ENCODE results near the gene ITPR3. TPM values are rescaled to one million over a fixed set of nuclear protein-coding genes. Genes with fewer than 3 reads are reported as not detected.
A peak's percentile ranks its signal among the peaks of the same experiment; 100 is the strongest.

The ITPR3 gene
- total RNA-seq, 1 donor = 91.2 TPM

DNA sequence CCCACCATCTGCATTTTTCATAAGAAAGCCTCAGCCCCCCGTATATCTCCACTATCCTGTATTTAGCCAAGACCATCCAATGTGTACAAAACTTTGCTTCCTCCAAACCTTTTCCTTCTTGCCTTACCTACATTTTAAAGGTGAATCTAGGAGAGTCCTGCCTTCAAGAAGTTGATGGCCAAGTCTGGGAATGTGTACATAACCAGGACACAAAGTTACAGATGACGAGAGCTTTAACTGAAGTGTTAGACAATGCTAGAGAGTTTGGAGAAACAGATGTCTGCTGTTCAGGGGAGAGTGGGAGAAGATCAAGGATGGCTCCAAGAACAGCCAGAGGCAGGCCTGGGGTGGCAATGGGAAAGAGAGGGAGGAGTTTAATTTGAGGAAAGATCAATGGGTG, 92.7 kb downstream of the ITPR3 start:
- no peak for DNase-seq (ENCODE audit: low read depth)
- TF ChIP-seq, protein P1, sequence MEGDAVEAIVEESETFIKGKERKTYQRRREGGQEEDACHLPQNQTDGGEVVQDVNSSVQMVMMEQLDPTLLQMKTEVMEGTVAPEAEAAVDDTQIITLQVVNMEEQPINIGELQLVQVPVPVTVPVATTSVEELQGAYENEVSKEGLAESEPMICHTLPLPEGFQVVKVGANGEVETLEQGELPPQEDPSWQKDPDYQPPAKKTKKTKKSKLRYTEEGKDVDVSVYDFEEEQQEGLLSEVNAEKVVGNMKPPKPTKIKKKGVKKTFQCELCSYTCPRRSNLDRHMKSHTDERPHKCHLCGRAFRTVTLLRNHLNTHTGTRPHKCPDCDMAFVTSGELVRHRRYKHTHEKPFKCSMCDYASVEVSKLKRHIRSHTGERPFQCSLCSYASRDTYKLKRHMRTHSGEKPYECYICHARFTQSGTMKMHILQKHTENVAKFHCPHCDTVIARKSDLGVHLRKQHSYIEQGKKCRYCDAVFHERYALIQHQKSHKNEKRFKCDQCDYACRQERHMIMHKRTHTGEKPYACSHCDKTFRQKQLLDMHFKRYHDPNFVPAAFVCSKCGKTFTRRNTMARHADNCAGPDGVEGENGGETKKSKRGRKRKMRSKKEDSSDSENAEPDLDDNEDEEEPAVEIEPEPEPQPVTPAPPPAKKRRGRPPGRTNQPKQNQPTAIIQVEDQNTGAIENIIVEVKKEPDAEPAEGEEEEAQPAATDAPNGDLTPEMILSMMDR (IDR thresholded peaks at IDR 0.05; ENCODE audit: insufficient read depth, low read length) = no peak
- no peak overlapping the region for H3K4me3 ChIP-seq (ENCODE audit: low read depth, low read length)

DNA sequence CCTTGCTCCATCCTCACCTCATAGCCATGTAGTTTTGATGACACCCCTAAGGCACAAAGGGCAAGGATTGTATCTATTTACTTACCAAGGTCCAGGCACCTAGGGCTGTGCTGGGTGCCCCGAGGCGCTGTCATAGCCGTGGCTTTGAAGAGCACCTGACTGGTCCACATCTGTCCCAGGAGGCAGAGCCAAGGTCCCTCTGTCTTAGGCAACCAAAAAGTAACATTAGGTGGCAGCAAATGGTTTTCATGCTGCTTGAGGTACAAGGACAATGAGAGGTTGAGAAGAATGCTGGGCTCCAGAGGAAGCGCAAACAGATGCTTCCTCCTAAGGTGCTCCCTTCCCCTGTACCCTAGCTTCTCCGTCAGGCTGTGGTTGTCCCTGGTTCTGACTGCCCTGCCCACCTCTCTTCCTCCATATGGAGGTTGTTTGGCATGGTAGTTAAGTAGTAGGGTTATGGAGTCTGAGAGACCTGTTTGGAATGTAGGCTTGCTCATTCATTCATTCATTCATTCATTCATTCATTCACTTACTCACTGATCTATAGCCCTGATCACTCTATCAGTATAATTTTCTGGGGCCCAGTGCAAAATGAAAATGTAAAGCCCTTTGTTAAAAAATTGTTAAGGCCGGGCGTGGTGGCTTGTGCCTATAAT, 93.4 kb downstream of the ITPR3 start:
- no peak for DNase-seq (ENCODE audit: low read depth)
- no peak overlapping the region for H3K4me3 ChIP-seq (ENCODE audit: low read depth, low read length)
- TF ChIP-seq, protein P1 (IDR thresholded peaks at IDR 0.05; ENCODE audit: insufficient read depth, low read length) = no peak

DNA sequence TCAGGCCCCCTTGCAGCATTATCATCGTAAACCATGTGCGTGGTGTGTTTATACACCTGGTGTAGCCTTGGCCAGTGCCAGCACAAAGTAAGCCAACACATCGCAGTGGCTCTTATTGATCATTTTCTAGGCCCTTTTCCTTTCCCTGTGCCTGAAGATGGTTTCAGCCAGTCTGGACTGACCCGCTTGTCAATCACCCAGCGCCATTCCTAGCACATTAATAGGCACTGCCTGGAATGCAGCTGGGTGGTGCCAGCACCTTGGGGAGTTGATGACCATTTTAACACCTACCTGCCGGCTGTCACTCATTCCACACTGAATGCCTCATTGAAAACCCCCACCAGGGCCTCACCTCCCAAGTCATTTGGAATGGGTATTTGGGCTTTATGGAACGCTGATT, 95.3 kb downstream of the ITPR3 start:
- DNase-seq (ENCODE audit: low read depth) = no peak
- H3K4me3 ChIP-seq (ENCODE audit: low read depth, low read length) = no peak overlapping the region
- TF ChIP-seq, protein P1 (IDR thresholded peaks at IDR 0.05; ENCODE audit: insufficient read depth, low read length) = no peak

DNA sequence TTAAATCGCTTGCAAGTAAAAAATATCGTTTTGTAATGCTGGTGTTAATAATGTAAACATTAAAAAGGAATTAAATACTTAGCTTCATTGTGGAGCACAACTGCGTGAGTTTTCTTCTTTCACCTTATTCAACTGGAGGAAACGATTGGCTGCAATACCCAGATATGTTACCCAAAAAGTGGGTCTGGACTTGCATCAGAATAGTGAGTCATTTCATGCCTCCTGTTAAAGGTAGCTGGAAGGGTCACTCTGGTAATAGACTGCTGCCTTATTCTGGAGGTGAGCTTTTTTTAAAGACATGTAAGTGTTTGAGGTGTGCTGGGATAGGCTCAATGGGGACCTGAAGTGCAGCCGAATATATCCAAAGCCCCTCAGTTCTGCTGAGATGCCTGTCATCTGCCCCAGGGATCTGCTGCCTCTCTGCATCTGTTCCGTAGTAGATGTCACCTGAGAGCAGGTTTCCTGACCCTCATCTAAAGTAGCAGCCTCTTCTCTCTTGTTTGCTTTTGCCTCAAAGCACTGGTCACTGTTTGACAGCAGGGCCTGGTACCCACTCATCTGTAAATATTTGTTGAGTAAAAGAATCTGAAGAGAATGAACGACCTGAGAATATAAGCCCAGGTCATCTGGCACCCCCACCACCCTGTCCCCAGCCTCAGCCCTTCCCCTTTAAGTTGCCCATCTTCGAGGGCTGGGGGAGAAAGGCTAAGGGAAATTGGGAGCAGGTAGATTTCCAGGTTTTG, 95.9 kb downstream of the ITPR3 start:
- no peak for DNase-seq (ENCODE audit: low read depth)
- TF ChIP-seq, protein P1 (IDR thresholded peaks at IDR 0.05; ENCODE audit: insufficient read depth, low read length) = no peak
- H3K4me3 ChIP-seq (ENCODE audit: low read depth, low read length) = no peak overlapping the region

DNA sequence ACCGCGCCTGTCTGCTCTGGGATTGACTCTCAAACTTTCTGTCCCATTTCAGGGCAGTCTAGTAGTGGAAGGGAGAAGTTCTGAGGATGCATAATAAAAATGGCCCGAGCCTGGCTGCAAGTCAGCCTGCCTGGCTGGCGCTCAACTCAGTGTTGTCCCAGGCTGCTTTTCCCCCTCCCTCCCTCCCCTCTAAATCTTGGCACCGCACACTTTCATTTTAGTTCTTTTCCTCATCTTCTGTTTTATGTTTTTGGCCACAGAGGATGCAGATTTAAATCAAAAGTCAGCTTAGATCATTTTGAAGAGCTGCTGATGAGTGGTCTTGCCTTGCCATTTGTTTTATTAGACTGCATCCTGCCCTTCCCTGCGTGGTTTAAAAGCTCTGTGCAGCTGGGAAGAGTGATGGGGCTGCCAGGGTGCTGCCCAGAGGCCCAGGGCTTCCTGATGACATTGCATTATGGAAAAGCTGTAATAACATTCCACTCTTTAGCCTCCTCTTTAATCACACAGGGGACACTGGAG, 96.9 kb downstream of the ITPR3 start:
- no peak overlapping the region for H3K4me3 ChIP-seq (ENCODE audit: low read depth, low read length)
- TF ChIP-seq, protein P1 (IDR thresholded peaks at IDR 0.05; ENCODE audit: insufficient read depth, low read length) = no peak
- peak; percentile 49 for DNase-seq (ENCODE audit: low read depth)

DNA sequence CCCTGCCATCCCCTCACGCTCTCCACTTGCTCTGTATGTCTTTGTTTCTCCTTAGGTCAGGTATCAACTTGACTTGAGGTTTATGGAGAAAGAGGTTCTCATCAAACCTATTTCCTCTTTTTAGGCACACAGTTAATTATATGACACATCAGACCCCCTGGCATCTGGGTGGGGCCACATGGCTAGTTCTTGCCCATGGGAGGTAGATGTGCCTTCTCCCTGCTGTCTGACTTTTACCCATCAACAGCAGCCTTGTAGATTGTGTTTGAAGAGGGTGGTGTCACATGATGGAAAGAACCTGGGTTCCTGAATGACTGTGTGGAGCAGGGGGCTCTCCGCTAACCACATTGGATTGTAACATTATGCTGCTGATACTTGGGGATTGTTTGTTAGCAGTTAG, 97.6 kb downstream of the ITPR3 start:
- DNase-seq (ENCODE audit: low read depth) = no peak
- TF ChIP-seq, protein P1 (IDR thresholded peaks at IDR 0.05; ENCODE audit: insufficient read depth, low read length) = no peak
- H3K4me3 ChIP-seq (ENCODE audit: low read depth, low read length) = no peak overlapping the region
